GM21529 (cell line): ENCODE results near the gene ZBTB7B.

ENCODE experiments used
- ATAC-seq: cut with Tn5 transposase; IDR thresholded peaks from one replicate; pipeline ENCODE4 v1.9.1; 2021; ENCODE audit not compliant: unreplicated experiment

ZBTB7B gene

DNA sequence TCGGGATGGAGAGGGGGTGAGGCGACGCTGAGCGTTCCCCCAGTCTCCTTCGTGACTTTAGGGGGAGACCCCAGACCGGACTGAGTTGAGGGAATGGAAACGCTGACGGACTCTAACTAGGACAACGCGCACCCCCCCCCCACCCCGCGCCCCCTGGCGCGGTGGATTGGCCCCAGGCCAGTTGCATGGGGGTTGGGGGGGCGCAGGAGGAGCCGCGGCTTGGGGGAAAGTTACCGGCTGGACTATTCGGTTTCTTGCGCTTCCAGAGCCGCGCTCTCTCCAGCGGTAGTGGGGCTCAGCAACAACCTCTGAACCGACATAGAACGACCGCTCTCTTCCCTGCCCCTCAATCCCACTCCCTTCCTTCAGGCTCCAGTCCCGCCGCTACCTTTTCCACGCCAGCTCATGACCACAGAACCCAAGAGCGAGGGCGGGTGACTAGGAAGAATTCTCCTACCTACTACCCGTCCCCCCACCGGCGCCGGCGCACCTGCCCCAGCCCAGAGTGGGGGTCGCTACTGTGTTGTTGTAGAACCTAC lies 694 bp downstream of the ZBTB7B start:
- no peak for ATAC-seq

DNA sequence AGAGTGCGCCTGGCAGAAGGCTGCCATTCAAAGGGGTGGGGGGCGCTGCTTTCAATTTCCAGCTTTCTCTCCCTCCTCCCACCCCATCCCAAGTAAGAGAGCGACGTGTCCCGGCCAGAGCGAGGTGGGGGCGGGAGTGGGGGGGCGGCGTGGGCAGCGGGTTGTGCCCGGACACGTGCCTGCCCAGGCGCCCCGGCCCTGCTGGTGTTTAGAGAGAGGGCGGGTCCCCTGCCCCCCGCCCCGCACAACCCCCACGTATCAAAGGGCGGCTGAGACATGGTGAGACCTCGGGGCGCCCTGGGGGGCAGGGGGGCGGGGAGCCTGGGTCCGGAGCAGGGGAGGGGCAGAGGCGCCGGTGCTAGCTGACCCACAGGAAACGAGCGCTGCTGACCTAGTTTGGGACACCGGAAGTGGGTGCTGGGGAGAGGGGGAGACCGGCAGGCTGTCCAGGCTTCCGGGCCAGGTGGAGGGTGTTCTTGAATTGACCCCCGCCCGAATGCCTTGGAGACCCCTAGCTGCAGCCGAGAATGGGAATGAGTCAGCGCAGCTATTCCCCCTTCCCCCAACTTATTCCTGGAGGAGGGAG lies 1.3 kb downstream of the ZBTB7B start:
- ATAC-seq: no peak

DNA sequence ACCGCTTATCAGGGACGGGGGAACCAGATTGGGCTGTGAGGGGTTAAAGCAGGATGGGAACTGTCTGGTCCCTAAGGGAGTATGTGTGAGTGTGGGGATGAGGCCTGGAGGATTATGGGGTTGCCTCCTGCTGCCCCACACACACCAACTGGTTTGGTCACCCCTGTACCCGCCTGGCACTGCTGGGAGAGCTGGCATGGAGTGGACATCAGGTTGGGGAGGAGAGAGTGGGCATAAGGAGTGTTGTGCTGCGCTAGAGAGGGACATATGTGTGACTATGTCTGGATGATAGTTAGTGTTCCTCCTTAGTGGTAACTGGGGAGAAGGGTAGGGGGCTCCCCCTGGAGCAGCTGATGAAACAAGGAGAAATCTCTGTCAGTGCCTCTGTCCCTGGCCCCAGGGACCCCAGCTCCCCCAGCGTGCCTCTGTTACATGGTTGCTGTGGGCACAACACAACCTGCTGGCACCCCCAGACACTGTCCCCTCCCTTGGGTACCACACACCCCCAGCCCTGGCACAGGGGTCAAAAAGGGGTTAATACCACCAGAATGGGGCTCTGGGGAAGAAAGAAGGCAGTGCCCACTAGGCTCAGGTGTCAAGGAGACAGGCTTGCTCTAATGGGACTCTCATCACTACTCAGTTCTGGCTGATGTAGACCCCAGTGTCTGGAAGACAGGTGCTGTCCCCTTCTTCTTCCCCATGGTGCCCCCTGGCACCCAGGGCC lies 1.9 kb downstream of the ZBTB7B start:
- no peak for ATAC-seq

DNA sequence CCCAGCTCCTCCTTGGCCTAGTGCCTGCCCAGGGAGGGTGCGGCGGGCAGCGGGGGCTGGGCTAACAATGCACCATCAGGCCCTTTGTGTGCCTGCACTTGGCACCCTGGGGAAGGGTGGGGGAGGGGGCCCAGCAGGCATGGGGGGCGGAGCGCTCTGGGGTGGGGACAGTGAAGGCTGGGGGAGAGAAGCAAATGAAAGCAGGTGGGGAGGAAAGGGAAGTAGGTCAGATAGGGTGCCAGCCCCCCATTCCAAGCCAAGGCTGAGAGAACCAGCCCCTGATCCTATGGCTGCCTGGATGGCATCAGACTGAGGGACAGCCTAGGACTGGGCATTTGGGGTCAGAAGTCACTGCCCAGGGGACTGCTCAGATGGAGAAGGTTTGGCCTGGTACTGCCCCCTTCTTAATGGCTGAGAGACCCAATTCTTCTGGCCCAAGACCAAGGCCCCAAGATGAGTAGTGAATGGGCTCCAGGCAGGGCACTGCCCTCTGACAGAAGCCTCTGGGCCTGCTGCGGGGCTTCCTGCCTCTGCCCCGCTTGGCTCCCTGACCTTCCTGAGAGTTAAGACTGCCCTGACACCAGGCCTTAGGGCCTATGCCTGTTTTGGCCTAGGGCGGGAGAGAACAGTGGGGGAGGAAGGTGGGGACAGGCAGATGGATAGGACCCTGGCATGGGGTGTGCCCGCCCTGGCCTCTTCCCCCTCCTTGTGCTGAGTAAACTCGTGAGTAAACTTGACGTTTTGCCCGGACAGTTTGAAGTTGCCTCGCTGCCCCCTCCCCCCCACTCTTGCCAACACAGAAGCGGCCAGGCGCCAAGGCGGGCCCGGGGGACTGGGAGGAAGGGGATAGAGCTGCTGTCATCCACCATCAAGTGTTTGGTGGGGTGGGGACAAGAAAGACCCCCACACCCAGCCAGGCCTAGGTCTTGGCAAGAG lies 2.7 kb downstream of the ZBTB7B start:
- ATAC-seq: no peak

DNA sequence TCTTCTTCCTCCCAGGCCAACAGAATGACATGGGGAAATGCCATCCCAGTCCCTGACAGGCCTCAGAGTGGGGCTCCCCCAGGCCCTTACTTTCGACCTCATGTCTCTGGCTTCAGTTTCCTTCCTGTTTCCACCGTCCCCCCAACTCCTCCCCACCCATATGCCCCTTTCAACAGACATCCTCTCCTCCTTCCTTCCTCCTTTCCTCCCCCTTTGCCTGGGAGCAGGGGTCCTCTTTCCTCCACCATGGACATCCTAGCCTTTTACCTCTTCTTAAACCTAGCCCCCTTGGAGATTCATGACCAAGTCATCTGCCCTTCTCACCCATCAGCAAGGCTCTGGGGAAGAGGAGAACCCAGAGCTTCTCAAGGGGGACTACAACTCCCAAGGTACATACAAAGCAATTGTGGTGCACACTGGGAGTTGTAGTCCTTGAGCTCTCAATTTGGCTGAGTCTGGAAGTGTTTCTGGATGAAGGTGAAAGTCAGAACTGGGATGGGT lies 4.0 kb downstream of the ZBTB7B start:
- no peak for ATAC-seq

DNA sequence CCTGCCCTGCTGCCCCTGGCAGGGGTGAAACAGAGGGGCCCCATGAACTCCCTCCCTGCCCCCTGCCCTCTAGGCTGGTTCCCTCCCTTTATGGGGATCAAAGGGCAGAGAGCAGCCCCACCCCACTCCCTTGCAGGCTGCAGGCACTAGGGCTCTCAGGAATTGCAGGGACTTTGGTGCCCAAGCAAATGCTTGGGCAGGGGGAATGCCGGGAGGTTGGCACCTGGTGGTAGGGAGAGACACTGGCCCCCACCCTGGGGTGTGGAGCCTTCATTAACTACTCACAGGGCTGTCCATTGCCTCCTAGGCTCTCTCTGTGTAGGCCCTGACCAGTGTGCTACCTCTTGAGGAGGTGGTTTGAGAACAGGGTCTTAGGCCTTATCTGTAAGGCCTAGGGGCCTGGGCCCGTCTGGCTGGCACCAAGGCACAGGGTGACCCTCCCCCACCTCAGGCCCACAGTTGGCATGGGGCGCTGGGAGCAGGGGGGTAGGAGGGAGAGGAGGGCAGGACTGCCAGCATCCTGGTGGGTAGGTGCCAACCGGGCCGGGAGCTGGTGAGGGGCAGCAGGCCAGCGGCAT lies 4.7 kb downstream of the ZBTB7B start:
- ATAC-seq: no peak

DNA sequence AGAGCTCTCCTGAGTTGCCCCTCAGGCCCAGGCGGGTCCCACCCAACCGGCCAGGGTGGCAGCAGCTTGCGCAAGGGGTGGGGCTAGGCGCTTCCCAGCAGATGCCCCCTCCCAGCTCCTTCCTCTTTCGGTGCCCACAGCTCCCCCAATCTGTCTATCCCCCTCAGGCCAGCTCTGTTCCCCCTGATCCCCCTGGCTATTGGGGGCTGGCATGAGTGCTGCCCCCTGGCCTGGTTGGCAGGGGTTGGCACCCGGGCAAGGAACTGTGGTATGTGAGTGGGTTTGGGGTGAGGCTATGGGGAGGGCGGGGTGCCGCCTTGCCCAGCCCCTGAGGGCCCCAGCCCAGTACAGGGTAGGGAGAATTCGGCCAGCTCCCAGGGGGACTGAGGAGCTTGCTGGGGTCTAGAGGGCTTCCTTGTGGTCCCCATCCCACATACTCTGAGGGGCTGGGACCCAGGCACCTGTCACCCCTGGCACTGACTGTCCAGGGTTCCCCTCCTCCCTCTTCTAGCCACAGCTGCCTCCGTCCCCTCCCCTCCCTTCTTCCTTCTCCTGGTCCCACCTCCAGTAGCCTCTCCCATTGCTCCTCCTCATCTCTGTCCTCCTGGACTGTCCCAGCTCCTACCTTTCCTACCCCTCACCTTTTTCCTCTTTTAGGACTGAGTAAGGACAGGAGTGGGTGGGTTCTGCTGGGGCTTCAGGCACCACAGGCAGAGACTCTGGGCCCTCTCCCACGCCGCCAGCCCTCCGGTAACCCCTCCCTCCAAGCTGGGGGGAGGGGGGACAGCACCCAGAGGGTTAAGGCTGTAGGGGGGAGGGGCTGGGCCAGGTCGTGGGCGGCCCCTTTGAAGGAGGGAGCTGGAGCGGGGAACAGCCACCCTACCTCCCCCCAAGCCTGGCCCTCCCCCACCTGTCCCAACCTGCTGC lies 5.7 kb downstream of the ZBTB7B start:
- ATAC-seq: no peak

DNA sequence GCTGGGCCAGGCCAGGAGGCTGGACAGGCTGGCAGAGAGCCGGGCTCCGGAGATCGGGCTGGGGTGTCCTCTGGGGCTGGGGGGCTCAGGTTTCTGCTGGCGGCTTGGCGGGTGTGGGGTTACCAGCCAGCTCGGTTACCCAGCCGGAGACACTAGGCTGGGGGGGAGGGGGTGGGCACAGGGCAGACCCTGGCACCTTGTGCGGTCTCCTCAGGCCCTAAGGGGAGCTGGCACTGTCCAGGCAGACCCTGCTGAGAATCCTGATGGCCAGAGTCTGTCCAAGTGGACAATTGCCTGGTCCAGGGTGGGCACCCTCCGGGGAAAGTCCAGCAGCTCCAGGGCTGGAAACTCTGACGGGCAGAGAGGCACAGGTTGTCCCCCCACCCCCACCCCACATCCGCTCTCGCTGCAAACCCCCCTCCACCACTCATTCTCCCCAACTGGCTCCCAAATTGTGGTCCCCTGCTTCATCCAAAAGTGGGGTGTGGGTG lies 6.7 kb downstream of the ZBTB7B start:
- no peak for ATAC-seq

DNA sequence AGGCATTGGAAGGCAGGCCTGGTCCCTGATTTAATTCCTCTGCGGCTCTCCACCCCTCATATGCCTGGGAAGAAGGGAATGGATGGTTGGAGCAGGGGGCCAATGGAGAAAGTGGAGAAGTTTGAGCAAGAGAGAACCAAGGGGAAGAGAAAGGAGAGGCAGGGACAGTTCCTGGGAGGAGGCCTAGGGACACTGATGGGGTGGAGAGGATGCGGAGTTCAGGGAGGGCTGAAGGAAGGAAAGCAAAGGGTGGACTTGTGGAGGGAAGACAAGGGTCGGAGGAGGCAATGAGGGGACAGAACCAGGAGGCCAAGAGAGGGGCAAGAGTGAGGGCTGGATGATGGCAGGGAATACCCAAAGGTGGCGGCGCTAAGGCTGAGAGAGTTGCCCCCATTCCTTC lies 7.1 kb downstream of the ZBTB7B start:
- ATAC-seq: no peak

DNA sequence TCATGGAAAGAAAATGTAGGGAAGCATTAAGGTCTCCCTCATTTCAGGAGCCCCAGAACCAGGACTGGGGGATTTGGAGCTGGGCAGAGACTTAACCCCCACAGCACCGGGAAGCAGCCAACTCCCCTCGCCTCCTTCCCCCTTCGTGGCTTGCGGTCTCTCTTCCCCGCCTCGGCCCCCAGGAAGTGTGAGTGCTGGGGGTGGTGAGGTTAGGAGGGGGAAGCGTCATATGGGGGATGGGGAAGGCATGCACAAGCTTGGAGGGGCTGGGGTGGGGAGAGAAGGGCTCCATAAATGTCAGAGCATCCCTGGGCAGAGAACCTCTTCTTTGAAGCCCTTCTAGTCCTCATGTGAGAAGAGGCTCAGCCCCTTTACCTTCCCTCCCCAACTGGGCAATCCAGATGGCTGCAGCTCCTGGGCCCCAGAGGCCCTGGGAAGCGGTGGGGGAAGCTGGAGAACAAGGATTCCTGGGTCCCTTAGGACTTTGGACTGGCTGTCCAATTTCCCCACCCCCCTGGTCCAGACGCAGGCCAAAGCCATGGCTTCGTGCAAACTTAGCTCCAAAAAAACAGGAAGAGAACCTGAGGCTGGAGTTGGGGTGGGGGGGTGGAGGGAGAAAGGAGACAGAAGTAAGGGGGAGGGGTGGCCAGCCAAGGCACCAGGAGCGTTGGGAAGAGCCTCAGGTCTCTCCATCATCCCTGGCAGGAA lies 7.8 kb downstream of the ZBTB7B start:
- no peak for ATAC-seq

DNA sequence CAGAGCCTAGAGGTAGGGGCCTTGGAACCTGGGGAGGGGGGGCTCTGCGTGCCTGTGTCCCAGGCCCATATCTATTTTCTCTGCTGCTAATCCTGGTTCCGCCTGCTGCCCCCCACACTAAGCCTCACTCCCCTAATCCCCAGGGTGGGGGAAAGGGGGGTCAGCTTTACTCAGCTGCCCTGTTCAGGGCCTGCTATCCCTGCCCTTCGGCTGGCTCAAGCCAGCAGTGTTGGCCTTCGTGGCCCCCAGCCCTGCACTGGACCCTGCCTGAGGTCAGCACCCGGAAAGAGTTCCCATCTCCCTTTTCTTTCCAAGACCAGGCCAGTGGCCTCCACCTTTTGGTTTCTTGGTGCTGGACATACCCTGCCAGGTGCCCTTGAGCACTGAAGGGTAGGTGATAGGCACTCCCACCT lies 8.4 kb downstream of the ZBTB7B start:
- no peak for ATAC-seq

DNA sequence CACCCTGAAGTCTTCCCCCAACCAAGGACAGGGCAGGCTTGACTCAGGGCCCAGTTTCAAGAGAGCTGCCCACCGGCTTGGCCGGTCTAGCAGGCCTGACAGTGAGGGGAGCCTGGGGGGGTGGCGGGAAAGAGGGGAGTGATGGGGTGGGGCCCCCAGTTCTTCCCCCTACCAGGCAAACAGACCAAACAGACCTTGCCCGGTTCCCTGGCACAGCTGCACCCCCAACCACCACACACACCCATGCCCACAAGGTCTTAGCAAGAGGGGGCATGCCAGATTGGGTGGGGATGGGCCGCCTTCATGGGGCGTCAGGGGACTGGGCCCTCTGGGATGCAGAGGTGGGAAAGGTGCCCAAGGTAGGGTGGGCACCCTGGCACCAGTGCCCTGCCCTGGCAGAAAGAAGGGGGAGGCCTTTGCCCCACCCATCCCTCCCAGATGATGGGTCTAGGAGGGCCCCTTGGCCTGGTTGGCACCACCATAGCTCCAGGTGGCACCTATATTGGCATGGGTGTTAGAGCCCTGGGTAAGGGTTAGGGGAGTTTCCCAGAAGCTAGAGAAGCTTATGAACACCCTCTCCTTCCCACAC lies 8.9 kb downstream of the ZBTB7B start:
- ATAC-seq: no peak

DNA sequence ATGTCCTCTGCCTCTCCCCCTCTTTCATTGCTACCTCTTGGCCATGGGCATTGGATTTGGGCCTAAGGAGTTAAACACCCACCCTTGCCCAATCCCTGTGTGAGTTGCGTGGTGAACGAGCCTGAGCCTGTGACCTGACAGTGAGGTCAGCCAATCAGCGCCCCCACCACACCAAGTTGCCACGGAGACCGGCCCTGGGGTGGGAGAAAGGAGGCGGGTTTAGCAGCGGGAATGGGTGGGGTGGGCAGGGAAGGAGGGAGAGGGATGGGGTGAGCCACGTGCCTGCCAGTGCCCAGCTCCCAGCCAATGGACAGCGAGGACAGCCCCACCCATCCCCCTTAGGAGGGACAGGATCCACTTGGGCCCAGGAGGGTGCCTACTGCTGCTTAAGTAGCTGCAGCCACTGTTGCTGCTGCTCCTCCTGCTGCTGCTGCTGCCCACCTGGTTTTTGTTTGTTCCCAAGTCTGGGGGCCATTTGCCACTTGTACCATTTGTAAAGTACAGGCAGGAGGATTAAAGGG lies 9.5 kb downstream of the ZBTB7B start:
- no peak for ATAC-seq

DNA sequence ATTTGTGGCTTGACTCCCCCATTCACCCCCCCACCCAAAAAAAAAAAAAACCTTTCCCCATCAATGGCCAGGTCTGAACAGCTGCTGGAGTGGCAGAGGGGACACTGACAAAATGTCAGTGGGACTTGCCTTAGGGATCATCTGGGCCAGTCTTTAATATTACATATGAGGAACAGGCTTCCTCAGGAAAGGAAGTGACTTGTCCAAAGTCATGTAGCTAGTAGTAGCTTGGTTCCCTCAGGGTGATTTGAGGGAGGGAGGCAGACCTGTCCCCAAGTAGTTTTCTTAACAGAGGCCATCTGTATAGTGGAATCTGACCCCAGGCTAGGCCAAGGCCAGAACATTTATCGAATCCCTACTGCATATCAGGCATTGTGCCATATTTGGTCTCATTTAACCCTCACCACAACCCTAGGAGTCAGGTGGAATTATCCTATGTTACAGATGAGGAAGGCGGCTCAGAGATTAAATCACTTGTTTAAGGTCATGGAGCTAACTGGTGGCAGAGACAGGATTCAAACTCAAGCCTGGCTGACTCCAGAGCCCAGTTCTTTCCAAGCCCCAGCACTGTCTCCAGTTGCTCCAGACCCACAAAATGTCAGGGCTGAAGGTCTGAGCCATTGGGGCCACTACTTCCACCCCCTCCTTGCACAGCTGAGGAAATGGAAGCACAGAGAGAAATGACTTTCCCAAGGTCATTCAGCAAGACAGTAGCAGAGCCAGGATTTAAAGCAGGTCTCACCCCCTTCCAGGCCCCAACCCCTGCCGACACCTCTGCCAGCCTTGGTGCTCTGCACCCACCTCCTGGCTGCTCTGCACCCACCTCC lies 10.4 kb downstream of the ZBTB7B start:
- ATAC-seq: no peak

DNA sequence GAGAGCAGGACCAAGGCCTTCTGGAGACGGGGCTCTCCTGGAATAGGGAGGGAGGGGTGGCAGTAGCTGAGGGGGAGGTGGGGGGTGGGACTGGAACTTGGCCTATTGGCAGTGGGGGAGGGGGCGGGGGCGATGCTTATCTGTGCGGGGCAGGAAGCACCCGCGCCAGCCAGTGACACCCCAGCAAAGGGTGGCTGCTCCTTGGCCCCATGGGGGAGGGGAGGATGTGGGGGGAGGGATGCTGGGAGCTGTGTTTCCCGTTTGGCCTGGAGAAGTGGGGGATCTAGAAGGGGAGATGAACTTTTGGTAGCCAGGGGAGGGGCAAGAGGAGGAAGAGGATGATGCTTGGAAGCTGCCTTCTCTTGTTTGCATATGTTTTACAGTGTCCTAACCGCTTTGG lies 11.0 kb downstream of the ZBTB7B start:
- no peak for ATAC-seq

DNA sequence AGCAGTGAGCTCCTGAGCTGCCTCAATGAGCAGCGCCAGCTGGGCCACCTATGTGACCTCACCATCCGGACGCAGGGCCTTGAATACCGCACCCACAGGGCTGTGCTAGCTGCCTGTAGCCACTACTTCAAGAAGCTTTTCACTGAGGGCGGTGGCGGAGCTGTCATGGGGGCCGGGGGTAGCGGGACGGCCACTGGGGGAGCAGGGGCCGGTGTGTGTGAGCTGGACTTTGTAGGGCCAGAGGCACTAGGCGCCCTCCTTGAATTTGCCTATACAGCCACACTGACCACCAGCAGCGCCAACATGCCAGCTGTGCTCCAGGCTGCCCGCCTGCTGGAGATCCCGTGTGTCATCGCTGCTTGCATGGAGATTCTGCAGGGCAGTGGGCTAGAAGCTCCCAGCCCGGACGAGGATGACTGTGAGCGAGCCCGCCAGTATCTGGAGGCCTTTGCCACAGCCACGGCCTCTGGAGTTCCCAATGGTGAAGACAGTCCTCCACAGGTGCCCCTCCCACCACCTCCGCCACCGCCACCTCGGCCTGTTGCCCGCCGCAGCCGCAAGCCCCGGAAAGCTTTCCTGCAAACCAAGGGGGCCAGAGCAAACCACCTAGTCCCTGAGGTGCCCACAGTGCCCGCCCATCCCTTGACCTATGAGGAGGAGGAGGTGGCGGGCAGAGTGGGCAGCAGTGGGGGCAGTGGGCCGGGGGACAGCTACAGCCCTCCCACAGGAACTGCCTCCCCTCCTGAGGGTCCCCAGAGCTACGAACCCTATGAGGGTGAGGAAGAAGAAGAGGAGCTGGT lies 12.3 kb downstream of the ZBTB7B start:
- ATAC-seq: no peak
